ENCODE data around the gene NSUN4. TPM values are rescaled to one million over a fixed set of nuclear protein-coding genes. Genes with fewer than 3 reads are reported as not detected.
"Not testable (repeated sequence)": the region's sequence is repeated elsewhere in the genome, so short reads cannot be mapped to it uniquely, and the experiment has no call there.

The NSUN4 gene
- total RNA-seq, 1 donor from 2014 or later = 17.2 TPM

DNA sequence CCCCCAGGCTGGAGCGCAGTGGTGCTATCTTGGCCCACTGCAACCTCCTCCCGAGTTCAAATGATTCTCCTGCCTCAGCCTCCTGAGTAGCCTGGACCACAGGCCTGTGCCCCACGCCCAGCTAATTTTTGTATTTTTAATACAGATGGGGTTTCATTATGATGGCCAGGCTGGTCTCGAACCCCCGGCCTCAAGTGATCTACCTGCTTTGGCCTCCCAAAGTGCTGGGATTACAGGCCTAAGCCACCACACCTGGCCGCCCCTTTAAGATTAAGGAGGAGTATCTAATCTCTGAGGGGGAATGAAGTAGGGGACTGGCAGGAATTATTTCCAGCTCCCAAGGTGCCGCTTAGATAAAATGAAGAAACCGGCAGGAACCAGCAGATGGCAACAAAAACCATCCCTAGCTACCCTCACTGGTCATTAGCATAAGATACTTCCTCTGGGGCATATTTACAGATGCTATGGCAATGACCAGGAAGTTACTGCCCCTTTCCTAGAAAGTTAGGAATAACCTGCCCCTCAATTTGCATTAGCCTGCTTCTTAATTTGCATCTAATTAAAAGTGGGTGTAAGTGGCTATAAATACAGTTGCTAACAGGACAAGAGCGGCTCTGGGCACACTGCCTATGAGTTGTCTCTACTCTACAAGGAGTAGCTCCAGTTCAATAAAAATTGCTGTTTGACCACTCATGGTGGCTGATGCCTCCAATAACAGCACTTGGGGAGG is 7.1 kb upstream of the NSUN4 start:
- TF ChIP-seq, protein P1, sequence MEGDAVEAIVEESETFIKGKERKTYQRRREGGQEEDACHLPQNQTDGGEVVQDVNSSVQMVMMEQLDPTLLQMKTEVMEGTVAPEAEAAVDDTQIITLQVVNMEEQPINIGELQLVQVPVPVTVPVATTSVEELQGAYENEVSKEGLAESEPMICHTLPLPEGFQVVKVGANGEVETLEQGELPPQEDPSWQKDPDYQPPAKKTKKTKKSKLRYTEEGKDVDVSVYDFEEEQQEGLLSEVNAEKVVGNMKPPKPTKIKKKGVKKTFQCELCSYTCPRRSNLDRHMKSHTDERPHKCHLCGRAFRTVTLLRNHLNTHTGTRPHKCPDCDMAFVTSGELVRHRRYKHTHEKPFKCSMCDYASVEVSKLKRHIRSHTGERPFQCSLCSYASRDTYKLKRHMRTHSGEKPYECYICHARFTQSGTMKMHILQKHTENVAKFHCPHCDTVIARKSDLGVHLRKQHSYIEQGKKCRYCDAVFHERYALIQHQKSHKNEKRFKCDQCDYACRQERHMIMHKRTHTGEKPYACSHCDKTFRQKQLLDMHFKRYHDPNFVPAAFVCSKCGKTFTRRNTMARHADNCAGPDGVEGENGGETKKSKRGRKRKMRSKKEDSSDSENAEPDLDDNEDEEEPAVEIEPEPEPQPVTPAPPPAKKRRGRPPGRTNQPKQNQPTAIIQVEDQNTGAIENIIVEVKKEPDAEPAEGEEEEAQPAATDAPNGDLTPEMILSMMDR (conservative IDR thresholded peaks at IDR 0.05; ENCODE audit: low read depth, low read length) = peak; percentile 60
- no peak overlapping the region for H3K4me3 ChIP-seq (ENCODE audit: low read depth, low read length)
- no peak for DNase-seq (ENCODE audit: low read depth)

GRCh38 chr1:46334030-46334384 is 6.6 kb upstream of the NSUN4 start:
- TF ChIP-seq, protein P1 (conservative IDR thresholded peaks at IDR 0.05; ENCODE audit: low read depth, low read length) = no peak
- H3K4me3 ChIP-seq (ENCODE audit: low read depth, low read length) = no peak overlapping the region
- no peak for DNase-seq (ENCODE audit: low read depth)

- TF ChIP-seq, protein P1 (conservative IDR thresholded peaks at IDR 0.05; ENCODE audit: low read depth, low read length) = no peak
- H3K4me3 ChIP-seq (ENCODE audit: low read depth, low read length) = no peak overlapping the region
- no peak for DNase-seq (ENCODE audit: low read depth)
Observed at GRCh38 chr1:46335081-46335480, 5.5 kb upstream of the NSUN4 start.

DNA sequence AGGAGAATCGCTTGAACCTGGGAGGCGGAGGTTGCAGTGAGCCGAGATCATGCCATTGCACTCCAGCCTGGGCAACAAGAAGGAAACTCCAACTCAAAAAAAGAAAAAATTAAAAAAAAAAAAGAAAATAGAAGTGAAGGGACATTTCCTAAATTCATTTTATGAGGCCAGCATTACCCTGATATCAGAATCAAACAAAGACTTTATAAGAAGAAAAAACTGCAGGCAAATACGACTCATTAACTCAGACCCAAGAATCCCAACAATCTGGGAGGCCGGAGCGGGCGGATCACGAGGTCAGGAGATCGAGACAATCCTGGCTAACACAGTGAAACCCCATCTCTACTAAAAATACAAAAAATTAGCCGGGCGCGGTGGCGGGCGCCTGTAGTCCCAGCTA is 3.2 kb upstream of the NSUN4 start:
- H3K4me3 ChIP-seq (ENCODE audit: low read depth, low read length); DNase-seq (ENCODE audit: low read depth): not testable (repeated sequence)

GRCh38 chr1:46341222-46342083 is 846 bp downstream of the NSUN4 start:
- TF ChIP-seq, protein P1 (conservative IDR thresholded peaks at IDR 0.05; ENCODE audit: low read depth, low read length) = no peak
- DNase-seq (ENCODE audit: low read depth) = no peak

DNA sequence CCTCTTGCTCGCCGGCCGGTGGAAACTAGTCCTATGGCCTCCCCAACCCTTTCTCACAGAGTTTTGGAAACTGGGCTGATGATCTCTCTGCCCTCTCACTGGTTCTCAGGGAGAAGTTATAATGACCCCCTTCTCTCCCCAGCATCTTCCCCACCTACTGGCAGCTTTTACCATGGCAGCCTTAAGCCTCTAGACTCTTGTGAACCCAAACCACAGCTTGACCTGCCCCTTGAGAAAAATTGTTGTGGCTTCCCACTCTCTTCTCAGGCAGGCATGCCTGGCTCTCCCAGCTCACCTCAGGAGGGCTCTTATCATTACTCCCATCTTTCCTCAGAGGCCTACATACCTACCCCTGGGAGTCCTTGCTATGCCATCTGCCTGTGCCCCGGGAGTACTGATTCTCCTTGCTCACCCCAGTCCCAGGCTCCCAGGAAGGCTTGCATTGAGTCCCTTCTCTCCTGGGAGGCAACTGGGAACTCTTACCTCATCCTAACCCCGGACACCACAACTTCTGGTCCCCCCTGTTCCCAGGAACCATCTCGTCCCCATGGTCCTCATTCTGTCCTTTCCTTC is 1.6 kb downstream of the NSUN4 start:
- peak overlapping the region; percentile 79 for H3K4me3 ChIP-seq (ENCODE audit: low read depth, low read length)
- DNase-seq (ENCODE audit: low read depth) = no peak
- TF ChIP-seq, protein P1 (conservative IDR thresholded peaks at IDR 0.05; ENCODE audit: low read depth, low read length) = peak; percentile 61

More at GRCh38 chr1:46341222-46342083, 846 bp downstream of the NSUN4 start:
- peak overlapping the region; percentile 79 for H3K4me3 ChIP-seq (ENCODE audit: low read depth, low read length)

DNA sequence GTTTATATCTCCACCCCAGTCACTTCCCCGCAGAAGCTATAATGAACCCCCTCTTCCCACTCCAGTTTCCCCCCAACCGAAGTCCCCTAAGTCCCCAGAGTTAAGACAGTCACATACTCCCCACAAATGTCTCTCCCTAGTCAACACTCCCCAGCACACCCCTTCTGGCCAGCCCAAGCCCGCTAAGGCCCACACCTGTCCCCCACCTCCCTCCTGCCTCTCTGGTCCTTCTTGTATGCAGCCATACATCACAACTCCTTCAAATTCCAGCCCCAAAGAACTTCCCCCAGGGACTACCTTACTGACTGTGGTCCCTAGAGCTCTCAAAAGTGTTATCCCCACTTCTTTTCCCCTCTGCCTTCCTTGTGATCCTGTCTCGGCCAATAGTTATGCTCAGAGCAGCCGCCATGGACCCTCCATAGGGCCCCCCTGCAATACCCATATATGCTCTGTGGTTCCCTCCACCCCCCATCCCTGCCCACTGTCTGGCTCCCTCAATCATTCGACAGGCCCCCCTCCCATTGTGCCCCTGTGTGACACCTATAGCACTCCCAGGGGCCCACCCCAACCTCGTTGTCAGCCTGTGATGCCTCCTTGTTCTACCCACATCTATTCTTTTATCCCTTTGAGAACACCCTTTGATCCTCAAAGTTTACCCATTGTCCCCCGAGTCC is 2.2 kb downstream of the NSUN4 start:
- no peak overlapping the region for H3K4me3 ChIP-seq (ENCODE audit: low read depth, low read length)
- DNase-seq (ENCODE audit: low read depth) = no peak
- TF ChIP-seq, protein P1 (conservative IDR thresholded peaks at IDR 0.05; ENCODE audit: low read depth, low read length) = no peak

Measured in epithelial cell of proximal tubule (primary cell).